Measurements from ENCODE around the gene PDE10A.

The PDE10A gene

DNA sequence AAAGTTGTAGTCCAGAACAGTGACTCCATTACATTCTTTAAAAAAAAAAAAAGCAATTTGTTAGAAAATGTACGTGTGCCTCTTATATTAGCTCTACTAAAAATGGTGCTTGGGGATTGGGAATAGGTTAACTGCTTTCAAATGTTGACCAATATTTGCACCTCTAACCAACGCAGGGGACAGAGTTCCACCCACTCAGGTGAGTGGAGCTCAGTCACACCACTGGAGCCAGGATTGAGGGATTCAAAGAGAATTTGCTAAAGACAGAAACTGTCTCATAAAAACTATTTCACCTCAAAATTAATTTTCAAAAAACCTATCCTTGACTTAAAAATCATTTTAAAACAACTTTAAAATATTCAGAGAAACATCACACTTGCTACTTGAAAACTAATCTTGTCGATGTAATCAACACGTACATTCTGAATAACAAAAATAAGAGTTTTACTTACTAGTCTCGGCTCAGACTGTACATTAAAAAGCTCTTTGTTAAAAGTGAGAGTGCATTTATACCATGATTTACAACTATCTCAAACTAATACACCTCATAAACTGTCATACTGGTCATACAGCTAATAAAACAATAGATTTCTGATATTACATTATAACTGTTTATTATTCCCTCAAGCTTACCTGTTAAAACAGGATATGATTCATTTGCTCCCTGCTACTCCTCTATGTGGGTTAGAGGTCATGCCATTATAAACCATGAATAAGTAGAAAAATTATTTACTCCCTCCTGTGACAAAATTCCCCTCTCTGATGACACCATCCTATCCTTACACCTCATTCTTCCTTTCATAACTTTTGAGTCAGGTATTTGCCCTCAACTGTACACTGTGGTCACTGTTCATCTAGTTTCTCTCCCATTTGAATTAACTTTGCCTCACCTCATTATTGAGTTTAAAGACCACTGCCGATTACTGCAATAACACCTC is 88.6 kb downstream of the PDE10A start:
- TF ChIP-seq, protein P1, sequence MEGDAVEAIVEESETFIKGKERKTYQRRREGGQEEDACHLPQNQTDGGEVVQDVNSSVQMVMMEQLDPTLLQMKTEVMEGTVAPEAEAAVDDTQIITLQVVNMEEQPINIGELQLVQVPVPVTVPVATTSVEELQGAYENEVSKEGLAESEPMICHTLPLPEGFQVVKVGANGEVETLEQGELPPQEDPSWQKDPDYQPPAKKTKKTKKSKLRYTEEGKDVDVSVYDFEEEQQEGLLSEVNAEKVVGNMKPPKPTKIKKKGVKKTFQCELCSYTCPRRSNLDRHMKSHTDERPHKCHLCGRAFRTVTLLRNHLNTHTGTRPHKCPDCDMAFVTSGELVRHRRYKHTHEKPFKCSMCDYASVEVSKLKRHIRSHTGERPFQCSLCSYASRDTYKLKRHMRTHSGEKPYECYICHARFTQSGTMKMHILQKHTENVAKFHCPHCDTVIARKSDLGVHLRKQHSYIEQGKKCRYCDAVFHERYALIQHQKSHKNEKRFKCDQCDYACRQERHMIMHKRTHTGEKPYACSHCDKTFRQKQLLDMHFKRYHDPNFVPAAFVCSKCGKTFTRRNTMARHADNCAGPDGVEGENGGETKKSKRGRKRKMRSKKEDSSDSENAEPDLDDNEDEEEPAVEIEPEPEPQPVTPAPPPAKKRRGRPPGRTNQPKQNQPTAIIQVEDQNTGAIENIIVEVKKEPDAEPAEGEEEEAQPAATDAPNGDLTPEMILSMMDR (IDR thresholded peaks at IDR 0.05) = no peak

DNA sequence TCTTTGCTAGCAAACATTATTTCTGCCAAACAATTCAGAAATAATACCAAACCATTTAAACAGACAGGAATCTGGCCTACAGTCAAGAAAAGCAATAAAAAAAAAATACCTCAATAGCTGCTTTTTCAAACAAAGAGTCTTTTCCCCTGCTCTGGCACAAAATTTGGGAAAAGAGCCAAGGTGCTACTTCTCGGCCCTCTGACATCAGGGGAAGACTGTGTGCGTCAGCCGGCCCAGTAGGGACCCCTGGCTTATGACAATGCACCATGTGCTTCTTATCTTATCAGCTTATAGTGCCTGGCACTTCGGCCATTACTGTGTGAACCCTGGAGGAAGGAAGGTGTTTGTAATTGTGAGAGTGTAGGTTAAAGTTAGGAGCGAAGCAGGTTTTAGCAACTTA is 89.4 kb downstream of the PDE10A start:
- TF ChIP-seq, protein P1 (IDR thresholded peaks at IDR 0.05) = no peak

DNA sequence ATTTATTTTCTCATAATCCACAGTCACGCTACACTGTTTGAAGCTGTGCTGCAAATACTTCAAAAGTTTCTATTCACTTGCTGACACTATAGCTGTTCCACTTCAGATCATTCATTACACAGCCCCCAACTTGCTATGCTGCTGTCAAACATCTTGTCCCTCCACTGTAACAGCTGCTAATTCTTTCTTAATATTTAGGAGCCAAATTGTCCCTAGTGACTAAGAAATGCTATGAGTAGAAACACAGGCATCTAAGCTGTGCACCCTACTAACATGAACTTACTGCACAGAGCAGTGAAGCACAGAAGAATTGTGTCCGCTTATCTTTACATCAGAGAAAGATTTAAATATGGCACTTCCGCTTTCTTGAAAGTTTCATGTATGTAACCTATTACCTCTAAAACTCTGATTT is 91.3 kb downstream of the PDE10A start:
- TF ChIP-seq, protein P1 (IDR thresholded peaks at IDR 0.05) = no peak

DNA sequence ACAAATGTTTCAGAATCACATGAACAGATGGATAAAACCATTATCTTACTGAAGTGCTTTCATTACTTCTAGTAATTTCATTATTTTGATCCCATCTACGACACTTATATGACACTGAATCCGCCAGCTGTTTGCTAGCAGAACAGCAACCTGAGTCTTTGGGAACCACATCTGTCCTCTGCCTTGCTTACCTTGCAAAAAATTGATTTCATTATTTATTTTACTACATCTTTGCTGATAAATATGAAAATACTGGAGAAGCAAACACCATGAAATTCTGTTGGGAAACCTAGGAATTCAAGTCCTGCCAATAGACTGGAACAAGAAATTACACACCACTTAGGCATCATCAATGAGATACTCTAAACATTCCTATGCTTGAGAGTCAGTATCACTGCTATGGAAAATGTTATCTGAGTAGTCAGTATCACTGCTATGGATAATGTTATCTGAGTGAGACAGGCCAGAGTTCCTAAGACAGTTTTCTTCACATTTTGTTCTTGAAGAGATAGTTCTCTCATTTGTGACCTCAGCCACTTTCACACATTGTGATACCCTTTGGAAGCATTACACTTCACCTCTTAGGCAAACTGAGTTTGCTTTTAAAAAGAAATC is 91.9 kb downstream of the PDE10A start:
- TF ChIP-seq, protein P1 (IDR thresholded peaks at IDR 0.05) = no peak

DNA sequence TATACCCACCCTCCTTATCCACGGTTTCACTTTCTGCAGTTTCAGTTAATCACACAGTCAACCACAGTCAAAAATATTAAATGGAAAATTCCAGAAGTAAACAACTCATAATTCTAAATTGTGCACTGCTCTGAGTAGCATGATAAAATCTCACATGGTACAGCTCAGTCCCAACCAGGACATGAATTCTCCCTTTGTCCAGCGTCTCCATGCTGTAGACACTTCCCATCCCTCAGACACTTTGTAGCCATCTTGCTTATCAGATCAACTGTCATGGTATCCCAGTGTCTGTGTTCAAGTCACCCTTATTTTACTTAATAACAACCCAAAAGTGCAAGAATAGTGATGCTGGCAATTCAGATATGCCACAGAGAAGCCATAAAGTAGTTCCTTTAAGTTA is 94.7 kb downstream of the PDE10A start:
- TF ChIP-seq, protein P1 (IDR thresholded peaks at IDR 0.05) = no peak

DNA sequence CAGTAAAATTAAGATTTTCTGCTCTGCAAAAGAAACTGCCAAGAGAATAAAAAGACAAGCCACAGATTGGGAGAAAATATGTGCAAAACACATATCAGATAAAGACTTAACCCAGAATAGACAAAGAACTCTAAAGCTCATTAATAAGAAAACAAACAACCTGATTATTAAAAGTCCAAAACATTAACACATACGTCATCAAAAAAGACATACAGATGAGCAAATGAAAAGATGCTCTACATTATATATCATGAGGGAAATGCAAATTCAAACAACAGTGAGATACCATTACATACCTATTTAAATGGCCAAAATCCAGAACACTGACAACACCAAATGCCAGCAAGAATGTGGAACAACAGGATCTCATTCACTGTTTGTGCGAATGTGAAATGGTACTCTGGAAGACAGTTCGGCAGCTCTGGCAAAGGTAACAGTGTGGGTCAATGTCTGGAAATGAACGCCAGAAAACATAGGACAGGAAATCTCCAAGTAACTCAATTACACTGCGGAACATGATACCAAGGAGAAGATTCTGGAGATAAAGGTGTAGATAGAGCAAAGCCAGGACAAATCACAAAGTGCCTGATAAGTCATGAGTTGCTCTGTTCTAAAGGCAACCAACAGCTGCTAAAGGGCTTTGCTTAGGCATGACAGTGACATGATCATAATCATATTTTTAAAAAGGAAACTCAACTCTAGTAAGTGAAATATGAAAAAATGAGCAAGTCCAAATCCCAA is 96.8 kb downstream of the PDE10A start:
- TF ChIP-seq, protein P1 (IDR thresholded peaks at IDR 0.05) = no peak

DNA sequence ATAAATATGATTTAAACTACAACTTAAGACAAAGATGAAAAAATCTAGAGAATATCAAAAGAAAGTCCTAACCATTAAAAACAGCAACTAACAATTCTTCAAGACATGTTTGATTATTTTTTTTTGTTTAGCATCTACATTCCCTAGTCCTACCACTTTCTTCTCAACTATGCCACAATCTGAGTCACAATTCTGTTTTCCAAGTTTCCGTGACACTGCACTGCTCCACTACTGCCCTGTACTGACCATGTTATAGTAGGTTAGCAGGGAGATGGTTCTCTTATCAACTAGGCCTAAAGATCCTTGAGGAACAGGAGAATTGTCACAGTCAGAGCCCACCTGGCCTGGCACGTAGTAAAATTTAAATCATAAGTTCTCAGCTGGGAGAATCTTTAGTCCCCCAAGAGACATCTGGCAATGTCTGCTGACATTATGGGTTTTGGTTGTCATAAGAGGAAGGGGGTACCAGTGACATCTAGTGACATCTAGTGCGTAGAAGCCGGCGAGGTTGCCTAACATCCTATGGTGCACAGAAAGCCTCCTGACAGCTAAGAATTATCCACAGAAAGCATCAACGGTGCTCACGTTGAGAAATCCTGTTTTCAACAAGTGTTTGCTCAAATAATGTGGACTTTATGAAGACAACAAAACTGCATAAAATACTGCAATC is 100.5 kb downstream of the PDE10A start:
- TF ChIP-seq, protein P1 (IDR thresholded peaks at IDR 0.05) = no peak
